ENCODE measurements around the gene ZBTB42. TPM values are rescaled to one million over a fixed set of nuclear protein-coding genes. Genes with fewer than 3 reads are reported as not detected.

Gene ZBTB42
- 3.1 and 8.2 TPM in 2 replicates for total RNA-seq

DNA sequence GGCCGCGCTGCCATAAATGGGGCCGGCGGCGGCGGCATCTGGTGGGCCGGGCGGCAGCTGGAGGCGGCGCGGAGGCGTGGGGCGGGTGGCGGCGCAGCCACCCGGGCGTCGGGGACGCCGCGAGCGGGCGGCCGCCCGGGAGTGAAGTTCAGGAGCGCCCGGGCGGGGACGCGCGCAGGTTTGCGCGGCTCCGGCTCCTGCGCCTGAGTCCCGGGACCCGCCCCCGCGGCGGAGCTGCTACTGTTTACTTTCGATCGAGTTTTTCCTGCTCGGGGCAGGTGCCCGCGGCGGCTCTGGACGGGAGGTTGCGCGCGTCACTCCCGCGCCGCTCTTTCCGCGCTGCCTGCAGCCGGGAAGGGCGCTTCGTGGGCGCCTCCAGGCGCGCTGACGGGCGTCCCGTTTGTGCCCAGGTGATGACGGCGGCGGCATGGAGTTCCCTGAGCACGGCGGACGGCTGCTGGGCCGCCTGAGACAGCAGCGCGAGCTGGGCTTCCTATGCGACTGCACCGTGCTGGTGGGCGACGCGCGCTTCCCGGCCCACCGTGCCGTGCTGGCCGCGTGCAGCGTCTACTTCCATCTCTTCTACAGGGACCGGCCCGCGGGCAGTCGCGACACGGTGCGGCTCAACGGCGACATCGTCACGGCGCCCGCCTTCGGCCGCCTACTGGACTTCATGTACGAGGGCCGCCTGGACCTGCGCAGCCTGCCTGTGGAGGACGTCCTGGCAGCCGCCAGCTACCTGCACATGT, at the start of gene ZBTB42:
Gene ZBTB42, plus strand, starts transcription at position 331 of the 749 bp plus-strand sequence. Its CDS starts 97 bp downstream, at position 428.
- no peak for DNase-seq (ENCODE audit: extremely low read depth, low read depth, low spot score)

GRCh38 chr14:104751539-104752422, 49.1 kb upstream of the ZBTB42 start:
- no peak for DNase-seq (ENCODE audit: extremely low read depth, low read depth, low spot score)

DNA sequence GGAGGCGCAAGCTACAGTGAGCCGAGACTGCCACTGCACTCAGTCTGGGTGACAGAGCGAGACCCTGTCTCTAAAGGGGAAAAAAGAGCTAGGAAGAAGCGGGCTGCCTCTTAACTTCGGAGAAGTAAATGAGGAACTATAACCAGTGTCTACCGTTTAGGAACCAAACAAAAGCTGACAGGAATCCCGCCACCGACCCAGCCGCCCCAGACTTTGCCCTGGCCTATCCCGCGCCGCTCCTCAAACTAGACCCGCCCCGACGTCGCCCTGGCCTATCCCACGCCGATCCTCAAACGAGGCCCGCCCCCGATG, 48.5 kb upstream of the ZBTB42 start:
- DNase-seq (ENCODE audit: extremely low read depth, low read depth, low spot score): no peak

GRCh38 chr14:104752735-104753527, 48.0 kb upstream of the ZBTB42 start, which contains the start of gene SIVA1:
SIVA1 (plus strand) TSS chr14:104753147; CDS start chr14:104753202, 55 bp downstream.
- peak; percentile 80 for DNase-seq (ENCODE audit: extremely low read depth, low read depth, low spot score)

DNA sequence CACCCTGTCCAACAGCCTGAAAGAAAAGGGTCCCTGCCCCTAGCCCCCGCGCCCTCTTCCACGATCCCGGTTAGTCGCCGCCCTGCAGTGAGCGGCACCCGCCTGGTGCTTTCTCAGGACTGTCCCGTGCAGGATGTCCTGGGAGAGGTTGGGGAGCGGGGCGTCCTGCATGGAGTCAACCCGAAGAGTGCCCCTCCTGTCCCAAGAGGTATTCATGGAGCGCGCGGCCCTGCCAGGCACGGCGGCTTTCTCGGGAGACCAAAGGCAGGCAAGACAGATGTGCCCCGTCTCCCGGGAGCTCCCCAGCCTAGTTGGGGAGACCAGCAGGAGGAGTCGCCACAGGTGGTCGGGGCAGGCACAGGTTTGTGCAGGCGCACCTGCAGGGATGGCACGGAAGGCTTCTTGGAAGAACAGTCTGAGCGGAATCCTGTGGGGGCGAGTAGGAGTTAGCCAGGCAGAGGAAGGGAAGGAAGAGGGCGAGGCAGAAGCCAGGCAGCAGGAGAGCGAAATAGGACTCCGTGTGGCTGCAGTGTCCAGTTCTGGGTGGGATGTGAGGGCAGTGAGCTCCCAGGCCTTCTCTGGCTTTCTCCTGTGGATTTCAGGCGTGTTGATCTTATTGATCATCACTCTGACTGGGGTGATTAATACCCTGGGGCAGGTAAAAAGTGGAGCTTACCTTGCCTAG, 47.2 kb upstream of the ZBTB42 start:
- no peak for DNase-seq (ENCODE audit: extremely low read depth, low read depth, low spot score)

GRCh38 chr14:104754213-104754851, 46.6 kb upstream of the ZBTB42 start:
- no peak for DNase-seq (ENCODE audit: extremely low read depth, low read depth, low spot score)

- no peak for DNase-seq (ENCODE audit: extremely low read depth, low read depth, low spot score)
These were observed 45.3 kb upstream of the ZBTB42 start for GRCh38 chr14:104755621-104756020.

DNA sequence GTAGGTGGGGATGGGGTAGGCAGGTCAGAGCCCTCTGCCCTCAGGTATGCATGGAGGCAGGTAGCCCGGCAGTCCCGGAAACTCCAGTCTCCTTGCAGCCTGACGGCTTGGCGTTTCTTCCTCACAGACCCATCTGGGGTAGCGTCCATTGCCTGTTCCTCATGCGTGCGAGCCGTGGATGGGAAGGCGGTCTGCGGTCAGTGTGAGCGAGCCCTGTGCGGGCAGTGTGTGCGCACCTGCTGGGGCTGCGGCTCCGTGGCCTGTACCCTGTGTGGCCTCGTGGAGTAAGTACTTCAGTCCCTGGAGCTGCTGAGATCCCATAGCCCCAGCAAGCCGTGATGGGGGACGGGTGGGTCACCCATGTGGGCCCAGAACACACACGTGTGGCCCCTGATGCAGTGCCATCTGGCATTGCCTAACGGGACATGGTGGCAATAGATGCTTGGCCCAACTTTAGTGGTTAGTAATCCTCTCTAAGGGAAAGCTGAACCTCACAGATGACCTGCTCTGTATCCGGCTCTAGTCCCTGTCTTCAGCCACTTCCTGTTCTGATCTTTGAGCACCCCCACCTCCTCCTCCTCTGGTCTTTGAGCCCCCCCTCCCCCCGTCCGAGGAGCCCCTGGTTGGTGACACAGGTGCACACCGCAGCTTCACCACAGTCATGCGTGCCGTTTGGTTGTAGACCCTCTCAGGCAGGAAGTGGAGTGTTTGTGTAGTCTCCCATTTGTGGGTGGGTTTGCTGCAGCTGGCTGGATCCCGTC, 44.2 kb upstream of the ZBTB42 start:
- no peak for DNase-seq (ENCODE audit: extremely low read depth, low read depth, low spot score)

- DNase-seq (ENCODE audit: extremely low read depth, low read depth, low spot score): no peak
These were observed 43.7 kb upstream of the ZBTB42 start for GRCh38 chr14:104757238-104757585.

DNA sequence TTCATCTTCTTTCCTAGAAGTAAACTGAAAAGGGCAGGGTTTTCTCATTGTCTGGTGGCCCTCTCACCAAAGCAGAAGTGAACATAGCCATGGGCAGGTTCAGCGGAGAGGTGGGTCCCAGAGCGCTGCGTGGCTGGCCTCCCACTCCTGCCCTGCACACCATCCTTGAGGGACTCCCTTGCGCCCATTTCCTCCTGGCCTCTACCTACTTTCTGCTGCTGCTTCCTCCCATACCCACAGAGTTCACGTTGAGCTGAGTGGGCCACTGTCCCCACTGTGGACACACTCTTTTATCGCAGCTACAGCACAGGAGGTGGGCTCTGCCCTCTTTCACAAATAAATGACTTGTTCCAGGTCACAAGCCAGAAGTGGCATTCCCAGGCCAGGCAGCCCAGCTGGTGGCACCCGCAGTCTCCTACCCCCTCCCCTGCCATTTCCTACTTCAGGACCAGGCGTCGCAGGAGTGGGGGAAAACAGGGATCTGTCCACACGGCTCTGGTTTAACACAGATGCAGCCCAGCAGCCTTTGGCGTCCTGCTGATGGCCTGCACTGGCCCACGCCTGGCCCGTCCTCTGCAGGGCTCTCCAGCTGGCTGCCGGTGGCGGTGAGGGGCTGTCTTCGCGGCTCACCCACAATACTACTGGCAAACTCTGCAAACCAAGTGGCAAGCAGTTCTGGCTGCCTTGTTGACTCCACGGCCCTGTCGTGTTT, 43.1 kb upstream of the ZBTB42 start:
- no peak for DNase-seq (ENCODE audit: extremely low read depth, low read depth, low spot score)

DNA sequence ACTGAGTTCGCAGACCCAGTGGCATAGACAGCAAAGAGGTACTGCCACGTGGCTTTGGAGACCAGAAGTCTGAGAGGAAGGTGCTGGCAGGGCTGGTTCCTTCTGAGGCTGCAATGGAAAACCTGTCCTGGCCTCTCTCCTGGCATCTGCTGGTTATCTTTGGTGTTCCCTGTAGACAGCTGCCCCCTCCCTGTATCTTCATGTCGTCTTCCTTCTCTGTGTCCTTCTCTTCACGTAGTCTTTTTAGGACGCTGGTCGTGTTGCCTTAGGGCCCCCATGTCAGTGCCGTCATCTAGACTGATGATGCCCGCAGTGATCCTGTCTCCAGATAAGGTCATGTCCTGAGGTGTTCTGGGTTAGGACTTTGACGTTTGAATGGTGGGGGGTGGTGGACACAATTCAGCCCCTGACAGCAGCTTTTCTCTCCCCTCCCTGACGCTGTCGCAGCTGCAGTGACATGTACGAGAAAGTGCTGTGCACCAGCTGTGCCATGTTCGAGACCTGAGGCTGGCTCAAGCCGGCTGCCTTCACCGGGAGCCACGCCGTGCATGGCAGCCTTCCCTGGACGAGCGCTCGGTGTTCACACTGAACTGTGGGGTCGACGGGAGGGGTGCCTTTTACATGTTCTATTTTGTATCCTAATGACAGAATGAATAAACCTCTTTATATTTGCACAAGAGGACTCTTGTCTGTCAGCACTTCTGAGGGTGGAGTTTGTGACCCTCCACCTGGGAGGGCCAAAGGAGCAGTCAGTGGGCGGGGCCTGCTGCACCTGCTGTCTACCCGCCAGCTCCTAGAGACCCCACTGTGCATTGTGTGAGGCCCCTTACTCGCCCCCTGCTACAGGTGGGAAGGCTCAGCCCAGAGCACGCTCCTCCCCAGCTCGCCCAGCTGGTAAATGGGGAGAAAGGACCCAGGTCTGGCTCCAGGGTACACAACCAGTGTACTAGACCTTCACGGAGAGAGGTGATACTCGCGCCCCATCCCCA, 41.6 kb upstream of the ZBTB42 start:
- DNase-seq (ENCODE audit: extremely low read depth, low read depth, low spot score): no peak

DNA sequence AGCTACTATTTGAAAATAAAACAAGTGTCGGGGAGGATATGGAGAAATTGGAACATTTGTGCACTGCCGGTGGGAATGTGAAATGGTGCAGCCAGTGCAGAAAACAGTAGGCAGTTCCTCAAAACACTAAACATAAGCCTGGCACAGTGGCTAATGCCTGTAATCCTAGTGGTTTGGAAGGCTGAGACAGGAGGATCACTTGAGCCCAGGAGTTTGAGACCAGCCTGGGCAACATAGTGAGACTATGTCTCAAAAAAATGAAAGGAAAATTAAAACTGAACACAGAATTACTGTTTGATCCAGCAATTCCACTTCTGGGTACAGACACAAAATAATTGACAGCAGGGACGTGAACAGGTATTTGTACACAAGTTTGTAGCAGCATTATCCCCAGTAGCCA, 35.4 kb upstream of the ZBTB42 start:
- no peak for DNase-seq (ENCODE audit: extremely low read depth, low read depth, low spot score)

GRCh38 chr14:104766256-104766862, 34.5 kb upstream of the ZBTB42 start:
- no peak for DNase-seq (ENCODE audit: extremely low read depth, low read depth, low spot score)

GRCh38 chr14:104766863-104767633, 33.9 kb upstream of the ZBTB42 start:
- no peak for DNase-seq (ENCODE audit: extremely low read depth, low read depth, low spot score)

DNA sequence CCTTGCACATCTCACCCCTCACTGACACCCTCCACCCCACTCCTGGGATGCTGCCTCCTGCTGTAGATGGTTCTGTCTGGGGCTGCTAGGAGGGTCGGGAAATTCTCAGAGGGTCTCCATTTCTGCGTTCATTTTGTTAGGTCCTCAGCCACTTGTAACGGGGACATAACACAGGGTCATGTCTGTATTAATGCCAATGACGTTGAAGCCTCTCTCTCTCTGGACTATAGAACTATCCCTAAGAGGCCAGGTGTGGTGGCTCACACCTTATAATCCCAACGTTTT, 33.3 kb upstream of the ZBTB42 start:
- no peak for DNase-seq (ENCODE audit: extremely low read depth, low read depth, low spot score)

DNA sequence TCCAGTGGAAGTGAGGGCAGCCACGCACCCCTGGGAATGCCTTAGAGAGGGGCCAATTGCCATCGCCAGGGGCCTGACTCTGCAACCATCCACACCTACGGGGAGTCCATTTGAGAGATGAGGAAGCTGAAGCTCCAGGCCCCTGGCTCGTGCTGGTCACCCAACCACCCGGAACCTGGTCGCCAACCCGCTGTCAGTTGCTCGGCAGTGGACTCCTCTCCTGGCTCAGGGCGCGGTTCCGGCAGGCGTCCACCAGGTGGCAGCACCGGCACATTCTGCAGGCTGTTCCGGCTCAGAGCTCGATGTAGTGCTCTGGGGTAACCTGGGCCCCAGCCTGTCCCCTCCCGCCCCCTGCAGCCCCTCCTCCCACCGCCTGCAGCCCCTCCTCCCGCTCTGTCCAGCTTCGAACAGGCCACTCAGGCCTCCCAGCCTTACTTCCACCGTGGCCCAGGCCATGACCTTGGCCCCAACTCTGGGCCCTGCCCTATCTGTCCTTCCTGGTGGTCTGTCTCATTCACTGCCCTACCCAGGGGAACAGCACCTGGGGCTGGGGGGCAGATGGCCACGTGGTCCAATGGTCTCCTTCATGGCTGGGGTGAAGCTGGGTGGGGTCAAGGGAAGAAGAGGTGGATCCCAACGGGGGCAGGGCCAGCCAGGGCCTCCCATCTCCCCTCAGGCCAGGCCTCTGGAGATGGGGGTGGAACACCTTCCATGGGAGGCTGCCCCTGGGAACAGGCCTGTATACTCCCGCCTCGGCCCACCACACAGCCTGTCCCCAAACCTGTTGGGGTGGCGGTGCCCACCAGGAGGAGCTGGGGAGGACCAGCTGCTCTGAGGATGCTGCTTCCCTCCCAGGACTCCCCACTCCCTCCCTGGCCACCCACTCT, 32.2 kb upstream of the ZBTB42 start:
- DNase-seq (ENCODE audit: extremely low read depth, low read depth, low spot score): peak; percentile 9

Data from glomerular endothelial cell (primary cell).